DMS79 (cell line): ENCODE data around the gene PCGF3.
A peak's percentile ranks its signal among the peaks of the same experiment; 100 is the strongest.
"Not testable (repeated sequence)": the region's sequence is repeated elsewhere in the genome, so short reads cannot be mapped to it uniquely, and the experiment has no call there.

Experiments used
- DNase-seq: peaks from one replicate; lab custom pipeline; 2025; lab: John Stamatoyannopoulos, UW

PCGF3 gene

DNA sequence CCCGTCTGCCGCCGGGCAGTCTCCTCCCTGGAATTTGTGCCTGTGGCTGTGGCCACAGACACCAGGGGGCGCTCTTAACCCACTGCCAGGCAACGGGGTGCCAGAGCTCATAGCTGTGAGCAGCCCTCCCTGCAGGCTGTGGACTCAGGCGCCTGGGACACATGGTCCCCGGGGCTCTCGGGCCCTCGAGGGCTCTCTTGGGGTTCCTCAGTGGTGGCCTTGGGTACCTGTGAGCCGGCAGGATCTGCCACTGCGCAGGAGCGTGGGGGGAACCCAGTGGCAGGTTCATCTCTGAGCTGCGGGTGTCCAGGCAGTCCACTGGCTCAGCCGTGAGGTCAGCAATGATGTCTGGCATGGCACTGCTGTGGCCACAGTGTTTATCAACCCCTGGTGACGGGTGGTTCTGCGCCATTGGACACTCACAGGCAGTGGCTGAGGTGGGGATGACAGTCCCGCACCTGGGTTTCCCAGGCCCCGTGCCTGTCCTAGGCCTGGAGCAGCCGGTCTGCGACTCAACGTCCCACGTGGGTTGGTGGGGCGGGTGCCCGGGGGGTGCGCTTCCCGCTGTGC lies 37.2 kb downstream of the PCGF3 start:
- DNase-seq = no peak

DNA sequence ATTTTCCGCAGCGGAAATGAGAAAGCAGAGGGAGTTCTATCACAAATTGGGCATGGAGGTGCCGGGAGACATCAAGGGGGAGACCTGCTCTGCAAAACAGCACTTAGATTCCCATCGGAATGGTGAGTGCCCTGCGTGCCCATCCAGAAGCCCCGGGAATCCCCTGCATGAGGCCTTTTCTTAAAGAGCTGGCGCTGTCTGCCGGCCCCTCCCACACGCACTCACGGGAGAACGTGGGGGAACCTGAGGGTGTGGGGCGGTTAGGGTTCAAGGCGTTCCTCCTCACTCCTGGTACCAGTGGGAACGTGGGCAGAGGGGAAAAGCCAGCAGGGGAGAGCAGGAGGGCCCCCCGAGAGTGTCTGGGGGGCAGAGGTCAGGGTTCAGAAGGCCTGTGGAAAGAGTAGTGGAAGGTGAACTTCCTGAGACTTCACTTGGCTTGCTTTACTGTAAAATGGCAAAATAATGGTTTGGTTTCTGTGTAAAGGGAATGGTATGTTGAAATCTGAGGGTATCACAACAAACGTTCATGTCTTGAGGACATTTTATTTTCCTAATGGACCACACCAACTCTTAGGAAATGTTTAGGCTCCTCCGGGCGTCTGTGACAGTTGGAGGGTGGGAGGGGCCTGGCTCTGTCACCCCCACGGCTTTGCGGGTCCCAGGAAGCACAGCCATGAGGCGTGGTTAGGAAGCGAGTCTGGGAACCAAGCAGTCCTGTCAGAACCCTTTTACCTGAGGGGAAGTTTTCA lies 38.0 kb downstream of the PCGF3 start:
- DNase-seq = no peak

DNA sequence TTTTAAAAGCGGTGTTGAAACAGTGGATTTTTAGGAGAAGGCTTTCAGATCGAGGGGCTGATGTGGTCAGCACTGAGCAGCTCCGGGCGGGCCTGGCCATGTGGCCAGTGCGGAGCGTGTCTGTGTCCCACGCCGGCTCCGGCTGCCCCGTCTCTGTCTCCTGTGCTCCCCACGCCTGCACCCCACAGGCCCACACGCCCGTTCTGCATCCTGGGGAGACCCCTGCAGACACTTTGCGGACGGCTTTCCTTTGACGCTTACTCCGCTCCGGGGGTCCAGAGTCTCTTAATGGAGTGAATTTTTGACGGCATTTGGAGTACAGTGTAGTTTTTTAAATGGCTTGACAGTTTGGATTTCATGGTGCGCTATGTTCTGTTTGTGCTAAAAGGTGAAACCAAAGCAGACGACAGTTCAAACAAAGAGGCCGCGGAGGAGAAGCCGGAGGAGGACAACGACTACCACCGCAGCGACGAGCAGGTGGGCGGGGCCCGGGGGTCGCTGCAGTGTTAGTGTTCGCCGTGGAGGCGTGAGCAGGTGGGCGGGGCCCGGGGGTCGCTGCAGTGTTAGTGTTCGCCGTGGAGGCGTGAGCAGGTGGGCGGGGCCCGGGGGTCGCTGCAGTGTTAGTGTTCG lies 38.7 kb downstream of the PCGF3 start:
- no peak for DNase-seq

DNA sequence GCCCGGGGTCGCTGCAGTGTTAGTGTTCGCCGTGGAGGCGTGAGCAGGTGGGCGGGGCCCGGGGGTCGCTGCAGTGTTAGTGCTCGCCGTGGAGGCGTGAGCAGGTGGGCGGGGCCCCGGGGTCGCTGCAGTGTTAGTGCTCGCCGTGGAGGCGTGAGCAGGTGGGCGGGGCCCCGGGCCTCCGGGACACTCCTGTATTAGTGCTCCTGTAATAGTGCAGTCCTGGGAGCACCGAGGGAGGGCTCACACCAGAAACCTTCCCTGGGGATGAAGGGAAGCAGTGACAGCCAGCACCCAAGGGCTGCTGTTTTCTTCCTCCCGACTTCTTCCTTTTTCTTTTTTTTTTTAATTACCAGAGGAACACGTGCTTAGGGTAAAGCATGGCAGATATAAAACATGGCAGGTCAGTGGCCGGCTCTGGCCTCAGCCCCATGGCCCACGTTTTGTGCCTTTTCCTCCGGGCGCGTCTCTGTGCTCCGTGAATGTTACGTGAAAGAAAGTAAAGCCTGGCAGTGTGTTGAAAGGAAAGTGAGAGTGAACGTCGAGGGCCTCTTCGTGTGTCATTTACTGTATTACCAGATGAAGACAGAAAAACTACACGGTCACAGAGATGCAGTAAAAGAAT lies 42.0 kb downstream of the PCGF3 start:
- DNase-seq = no peak

DNA sequence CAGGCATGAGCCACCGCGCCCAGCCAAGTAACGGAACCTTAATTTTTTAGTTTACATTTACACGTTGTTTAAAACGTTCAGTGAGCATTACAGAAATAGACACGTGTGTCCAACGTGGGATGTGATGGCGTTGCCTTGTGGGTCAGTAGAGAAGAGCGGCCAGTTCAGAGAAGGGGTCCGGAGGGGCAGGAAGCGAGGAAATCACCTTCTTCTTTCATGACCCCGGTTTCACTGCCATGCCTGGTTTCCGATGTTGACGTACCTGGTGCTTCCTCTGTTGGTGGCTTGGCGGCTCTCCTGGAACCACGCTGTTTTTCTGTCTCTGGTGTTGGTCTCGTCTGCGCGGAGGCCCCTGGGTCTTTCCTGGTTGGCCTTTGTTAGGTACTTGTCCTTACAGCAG lies 42.8 kb downstream of the PCGF3 start:
- no peak for DNase-seq

DNA sequence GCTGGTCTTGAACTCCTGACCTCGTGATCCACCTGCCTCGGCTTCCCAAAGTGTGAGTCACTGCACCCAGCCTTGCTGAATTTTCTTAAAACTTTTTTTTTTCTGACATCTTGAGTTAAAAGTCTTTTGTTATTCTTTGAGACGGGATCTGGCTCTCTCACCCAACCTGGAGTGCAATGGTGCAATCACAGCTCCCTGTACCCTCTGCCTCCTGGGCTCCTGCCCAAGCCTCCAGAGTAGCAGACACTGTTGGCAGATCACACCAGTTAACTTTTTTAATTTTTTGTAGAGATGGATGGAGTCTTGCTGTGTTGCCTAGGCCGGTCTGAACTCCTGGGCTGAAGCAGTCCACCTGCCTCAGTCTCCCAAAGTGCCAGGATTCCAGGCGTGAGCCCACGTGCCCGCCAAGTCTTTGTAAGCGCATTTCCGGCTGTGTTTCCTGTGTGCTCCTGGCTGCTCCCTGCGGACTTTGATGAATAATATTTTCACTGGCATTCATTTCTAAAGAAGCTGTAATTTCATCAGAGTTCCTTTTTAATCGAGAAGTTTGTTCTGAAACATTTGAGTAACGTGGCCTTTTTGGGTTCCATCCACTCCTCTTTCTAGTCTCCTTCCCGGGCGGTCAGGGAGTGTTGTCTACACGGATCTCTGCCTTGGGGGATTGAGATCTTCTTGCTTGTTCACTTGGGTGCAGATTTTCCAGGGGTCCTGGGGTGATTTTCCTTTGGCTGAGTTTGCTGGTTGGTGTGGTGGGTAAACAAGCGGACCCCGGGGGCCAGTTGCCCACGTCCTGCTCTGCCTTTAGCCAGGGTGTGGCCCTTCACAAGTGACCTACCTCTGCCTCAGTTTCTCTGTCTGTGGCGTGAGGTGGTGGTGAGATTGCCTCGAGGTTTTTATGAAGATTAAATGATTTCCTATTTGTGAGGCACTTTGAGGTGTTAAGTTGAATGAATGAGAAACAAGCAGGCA lies 44.4 kb downstream of the PCGF3 start:
- DNase-seq = no peak

DNA sequence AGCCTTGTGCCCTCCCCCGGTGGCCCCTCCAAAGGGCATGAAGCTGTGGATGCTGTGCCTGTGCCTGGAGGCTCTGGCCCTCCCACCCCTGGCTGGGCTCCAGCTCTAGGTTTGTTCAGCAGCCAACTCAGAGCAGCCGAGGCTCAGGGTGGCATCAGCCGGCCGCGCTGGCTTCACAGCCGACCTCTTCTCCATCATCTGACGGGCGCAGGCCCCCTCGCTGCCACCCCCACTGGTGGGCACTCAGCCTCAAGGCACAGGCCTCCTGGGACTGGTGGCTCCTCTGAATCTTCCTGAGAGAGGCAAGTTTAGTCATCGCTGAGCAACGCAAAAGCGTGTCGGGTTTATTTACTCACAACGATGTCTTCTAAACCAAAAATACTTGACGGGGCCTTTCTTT lies 46.0 kb downstream of the PCGF3 start:
- DNase-seq = peak; percentile 34

DNA sequence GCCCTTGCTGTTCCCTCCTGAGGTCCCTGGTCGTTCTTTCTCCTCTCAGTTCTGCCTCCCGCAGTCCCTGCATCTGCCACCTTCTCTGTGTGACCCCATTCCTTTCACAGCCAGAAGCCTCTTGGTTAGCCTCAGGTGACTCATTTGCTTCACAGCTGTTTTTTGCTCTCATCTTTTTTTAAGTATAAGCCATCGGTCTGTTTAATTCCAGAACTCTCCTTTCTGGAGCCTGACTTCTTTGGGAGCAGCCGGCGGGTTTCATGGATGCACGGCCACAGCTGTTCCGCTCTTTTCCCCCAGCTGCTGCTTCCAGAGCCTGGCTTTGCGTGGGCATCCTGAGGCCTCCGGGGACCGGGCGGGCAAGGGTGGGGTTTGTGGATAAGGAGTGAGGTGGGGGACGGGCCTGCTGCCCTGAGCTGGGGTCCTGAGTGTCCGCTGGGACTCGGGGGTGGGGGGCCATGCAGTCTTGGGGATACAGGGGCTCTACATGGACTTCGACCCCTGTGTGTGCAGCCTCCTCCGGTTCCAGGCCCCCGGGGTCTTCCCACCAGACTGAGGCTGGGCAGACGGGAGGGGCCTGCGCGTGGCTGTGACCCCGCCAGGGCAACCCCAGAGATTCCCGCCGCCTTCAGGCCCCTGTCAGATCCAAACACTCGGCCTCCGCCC lies 46.7 kb downstream of the PCGF3 start:
- DNase-seq = peak; percentile 34

DNA sequence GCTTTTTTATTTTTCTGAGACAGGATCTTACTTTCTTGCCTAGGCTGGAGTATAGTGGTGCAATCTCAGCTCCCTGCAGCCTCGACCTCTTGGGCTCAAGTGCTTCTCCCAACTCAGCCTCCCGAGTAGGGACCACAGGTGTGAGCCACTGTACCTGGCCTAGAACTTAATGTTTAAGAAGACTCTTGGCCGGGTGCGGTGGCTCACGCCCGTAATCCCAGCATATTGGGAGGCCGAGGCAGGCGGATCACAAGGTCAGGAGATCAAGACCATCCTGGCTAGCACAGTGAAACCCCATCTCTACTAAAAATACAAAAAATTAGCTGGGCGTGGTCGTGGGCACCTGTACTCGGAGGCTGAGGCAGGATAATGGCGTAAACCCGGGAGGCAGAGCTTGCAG lies 47.6 kb downstream of the PCGF3 start:
- DNase-seq = not testable (repeated sequence)

DNA sequence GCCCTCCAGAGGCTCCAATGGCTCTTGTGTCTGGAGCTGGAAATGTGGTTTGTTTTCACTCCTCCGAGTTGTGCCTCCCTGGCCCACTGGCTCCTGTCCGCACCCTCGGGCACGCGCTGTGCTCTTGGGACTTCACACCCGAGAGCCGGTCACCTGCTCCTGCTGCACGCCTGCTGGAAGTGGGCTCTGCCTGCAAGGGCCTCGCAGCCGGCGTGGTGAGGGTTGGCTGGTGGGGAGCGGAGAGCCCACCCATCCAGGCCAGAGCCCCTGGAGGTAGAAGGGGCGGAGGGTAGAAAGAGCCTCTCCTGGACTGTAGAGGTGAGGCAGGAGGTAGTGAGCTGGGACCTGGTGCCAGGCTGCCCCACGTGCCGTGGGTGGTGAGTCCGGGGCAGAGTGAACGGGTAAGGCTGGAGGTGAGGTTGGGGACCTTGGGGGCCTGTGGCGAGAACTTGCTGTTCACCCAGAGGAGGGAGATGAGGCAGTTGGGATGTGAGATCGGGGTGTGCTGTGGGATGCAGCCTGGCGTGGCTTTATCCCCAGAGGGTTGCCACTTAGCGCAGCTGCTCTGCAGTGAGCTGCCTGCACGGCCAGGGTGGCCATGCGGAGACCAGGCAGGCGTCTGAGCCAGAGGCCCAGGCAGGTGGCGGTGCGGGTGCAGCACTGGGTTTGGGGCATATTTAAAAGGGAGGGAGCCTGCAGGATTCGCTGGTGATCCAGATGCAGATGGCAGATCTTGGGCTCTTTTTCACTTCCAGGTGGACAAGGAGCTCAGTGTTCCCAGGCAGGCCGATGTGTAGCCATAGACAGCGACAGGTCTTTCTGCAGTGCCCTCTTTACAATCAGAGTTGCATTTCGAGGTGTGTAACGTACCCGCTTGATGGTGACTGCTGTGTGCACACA lies 48.8 kb downstream of the PCGF3 start:
- no peak for DNase-seq

DNA sequence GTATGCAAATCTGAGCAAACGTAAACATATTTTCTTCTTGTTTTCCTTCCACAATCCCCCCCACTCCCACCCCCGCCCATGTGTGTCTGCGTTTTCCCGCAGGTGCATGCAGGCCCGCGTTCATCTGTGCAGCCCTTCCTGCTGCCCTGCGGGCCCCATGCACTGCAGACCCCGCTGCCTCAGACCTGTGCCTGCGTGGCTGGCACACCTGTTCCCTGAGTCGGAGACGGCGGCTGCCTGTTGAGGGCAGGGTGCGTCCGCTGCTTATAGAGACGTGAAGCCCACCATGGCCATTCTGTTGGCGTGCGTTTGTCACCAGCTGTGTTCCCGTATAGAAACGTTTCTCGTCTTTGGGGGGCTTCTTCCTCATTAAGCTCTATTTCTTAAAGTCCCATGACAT lies 51.5 kb downstream of the PCGF3 start:
- no peak for DNase-seq

DNA sequence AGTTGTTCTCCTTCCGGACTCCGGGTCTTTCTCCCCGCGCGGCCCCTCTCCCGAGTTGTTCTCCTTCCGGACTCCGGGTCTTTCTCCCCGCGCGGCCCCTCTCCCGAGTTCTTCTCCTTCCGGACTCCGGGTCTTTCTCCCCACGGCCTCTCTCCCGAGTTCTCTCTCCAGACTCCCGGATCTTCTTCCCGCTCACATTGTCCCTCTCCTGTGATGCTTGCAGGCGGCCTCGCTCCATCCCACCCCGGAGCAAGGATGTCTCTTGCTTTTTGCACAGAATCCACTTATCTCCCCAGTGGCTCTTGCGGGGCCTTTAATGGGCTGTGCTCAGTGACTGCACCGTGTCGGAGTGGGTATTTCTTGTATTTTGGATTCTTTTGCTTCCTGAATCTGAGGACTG lies 54.2 kb downstream of the PCGF3 start:
- not testable (repeated sequence) for DNase-seq

DNA sequence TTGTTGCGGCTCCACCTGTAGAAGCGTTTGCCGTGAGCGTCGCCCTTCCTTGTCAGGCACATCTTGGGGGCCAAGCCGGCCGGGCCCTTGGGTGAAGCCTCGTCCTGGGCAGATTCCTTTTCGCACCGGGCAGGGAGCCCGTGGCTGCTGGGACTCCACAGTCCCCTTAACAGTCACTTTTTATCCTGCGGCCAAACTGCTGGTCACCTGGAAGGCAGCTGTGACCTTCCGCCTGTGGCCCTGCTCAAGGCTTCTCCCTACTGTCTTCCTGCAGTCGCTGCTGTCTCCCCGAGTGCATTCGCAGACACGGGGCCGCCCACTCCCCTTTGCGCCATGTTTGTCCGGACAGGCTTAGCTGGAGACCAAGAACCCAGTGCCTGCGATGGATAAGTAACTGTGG lies 55.0 kb downstream of the PCGF3 start:
- DNase-seq = no peak

DNA sequence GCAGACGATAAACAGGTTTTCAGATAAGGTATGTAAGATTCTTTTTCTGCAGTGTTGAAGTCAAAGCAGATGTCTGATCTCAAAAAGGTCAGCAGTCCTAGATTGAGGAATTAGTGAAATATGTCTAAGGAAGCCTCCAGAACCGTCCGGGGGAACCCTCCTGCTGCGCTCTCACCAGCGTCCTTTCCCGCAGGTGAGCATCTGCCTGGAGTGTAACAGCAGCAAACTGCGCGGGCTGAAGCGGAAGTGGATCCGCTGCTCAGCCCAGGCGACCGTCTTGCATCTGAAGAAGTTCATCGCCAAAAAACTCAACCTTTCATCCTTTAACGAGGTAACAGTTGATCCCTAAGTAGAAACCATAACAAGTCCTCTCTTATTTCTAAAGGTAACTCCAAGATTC lies 55.5 kb downstream of the PCGF3 start:
- DNase-seq = no peak

DNA sequence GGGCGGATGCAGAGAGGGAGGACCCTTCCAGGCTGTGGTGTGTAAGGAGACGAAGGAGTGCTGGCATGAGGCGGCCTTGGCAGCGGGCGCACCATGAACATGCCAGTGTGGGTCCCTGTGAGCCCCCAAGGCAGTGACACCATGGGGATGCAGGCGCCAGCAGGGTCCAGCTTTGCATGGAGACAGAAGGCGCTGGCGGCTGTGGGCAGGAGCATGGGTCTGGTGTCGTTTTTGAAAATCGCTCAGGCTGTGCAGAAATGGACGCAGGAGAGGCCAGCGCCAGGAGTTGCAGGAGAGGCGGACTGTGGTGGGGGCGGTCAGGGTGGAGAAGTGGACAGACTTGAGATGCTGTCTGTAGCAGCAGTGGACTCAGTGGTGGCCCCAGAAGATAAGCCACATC lies 56.1 kb downstream of the PCGF3 start:
- DNase-seq = no peak

DNA sequence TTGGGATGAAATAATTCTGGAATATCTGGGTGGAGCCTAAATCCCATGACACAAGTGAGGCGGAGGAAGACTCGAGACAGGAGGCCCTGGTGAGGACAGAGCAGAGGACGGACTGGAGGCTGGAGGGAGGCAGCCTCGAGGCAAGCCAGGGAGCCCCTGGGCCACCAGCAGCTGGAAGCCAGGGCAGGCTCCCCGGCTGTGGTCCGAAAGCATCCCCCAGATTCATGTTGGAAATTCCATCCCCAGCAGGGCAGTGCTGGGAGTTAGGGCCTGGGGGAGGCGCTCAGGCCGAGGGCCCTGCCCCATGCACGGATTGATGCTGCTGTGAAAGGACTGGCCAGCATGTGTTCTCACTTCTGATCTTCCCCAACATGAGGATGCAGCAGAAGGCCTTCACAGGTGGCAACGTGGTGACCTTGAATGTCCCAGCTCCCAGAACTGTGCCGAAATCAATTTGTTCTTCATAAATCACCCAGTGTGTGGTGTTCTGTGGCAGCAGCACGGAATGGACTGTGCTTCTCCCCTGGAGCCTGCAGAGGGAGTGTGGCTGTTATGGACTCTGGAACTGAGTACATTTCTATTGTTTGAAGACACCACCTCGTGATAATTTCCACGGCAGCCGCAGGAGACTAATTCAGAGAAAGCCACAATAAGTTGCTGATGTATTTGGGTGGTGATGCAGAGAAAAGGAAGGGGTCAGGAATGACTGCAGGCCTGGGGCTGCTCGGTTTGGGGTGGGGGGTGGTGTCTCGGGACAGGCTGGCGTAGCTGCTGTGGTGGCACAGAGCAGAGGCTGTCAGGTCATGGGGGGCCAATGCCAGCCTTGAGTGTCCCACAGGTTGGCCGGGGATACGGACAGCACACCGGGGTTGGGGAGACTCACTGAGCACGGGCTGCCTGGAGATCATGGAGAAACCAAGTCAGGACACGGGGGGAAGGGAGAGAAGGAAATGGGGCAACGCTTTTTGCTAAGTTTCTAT lies 56.9 kb downstream of the PCGF3 start:
- no peak for DNase-seq

DNA sequence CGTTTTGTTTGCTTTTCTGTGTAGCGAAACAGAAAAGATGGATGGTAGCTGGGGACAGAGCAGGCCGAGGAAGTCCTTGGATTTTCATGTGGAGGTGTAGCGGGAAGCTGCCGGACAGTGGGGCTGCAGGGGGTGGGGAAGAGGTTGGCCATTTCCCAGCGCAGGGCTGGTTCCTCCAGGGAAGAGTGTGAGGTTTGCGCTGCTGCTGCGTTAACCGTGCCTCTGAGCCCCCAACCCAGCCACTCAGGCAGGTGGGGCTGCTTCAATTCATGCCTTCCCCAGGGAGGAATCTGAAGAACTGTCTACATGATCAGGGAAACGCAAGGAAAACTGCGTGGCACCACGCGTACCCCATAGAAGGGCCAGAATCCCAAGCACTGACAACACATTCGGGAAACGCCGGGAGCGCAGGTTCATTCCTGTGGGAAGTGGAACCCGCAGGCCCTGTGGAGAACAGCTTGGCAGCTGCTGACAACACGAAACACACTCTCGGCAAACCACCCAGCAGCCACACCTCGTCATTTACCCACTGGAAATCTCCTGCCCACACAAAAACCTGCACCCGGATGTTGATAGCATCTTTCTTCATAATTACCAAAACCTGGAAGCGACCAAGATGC lies 57.7 kb downstream of the PCGF3 start:
- DNase-seq = no peak

DNA sequence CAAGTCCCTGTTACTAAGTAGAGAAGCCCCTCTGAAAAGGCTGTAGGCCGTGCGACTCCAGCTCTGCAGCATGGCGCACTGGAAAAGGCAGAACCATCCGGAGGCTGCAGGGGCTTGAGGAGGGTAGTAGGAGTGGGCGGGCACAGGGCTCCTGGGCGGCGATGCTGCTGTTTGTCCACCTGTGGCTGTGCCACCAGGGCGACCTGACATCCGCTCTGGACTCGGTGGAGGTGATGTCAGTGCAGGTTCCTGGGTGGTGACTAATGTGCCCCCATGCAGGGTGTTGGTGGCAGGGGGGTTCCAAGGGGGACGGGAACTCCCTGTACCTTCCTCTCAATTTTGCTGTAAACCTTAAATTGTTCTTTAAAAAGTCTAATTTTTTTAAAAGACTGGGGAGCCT lies 58.3 kb downstream of the PCGF3 start:
- no peak for DNase-seq
